SKM-1 treated with dmso at 0.1 percent for 144 hours (cell line): ENCODE results near the gene GNAI2.
"Not testable (repeated sequence)": the region's sequence is repeated elsewhere in the genome, so short reads cannot be mapped to it uniquely, and the experiment has no call there.

Experiments used
- DNase-seq: peaks from one replicate; lab custom pipeline; 2025; ENCODE audit not compliant: unreplicated experiment; lab: John Stamatoyannopoulos, UW

The GNAI2 gene

DNA sequence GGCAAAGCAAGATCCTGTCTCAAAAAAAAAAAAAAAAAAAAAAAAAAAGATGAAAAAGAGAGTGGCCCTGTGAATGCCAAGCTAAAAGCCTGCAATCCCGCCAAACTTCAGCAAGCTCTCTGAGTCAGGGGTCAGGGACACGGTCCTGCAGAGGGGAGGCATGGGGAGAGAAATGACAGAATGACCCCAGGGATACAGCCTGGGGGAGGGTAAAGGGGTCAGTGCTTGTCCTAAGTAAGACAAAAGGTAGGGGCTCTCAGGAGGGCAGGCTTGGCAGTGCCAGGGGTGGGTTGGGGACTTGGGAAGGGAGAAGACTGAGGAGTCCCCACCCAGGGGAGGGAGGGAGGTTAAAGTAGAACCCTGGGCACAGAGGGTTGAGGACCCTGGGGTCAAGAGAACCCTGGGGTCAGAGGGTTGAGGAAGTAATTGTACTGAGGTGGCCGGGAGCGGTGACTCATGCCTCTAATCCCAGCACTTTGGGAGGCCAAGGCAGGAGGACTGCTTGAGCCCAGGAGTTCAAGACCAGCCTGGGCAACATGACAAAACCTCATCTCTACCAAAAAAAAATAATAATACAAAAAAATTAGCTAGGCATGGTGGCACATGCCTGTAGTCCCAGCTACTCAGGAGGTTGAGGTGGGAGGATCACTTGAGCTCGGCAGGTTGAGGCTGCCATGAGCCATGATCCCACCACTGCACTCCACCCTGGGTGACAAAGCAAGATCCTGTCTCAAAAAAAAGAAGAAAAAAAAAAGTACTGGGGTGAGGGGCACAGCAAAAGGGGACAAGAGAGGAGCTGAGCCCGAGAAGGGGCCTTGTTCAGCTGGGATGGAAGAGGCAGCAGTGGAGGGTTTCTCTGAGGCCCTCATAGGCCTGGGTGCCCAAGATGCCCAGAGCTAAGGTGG, 27.7 kb downstream of the GNAI2 start:
- DNase-seq = no peak

DNA sequence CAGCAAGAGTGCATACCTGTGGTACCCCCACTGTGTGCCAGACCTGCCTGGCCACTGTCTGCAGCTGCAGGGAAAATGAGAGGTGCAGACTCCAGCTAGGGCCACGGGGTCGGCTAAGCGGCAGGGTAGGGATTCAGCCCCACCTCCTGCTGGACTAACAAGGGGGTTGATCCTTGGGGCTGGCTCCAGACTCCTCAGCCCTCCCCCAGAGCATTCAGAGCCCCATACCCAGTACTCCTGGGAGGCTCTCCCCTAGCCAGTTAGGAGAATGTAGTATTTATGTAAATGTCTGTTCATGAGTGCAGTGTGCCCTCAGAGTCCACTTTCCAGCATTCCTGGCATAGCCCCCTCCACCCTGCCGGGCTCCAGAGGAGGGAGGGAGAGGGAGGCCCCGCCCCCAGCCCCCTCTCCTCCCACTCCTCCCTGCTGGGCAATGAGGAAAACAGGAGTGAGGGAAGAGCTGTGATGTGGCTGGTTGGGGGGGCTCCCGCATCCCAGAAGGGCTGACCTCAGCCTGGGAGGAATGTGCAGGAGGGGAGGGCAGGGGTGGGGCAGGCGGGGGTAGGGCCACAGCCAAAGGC, 28.5 kb downstream of the GNAI2 start:
- DNase-seq = no peak

DNA sequence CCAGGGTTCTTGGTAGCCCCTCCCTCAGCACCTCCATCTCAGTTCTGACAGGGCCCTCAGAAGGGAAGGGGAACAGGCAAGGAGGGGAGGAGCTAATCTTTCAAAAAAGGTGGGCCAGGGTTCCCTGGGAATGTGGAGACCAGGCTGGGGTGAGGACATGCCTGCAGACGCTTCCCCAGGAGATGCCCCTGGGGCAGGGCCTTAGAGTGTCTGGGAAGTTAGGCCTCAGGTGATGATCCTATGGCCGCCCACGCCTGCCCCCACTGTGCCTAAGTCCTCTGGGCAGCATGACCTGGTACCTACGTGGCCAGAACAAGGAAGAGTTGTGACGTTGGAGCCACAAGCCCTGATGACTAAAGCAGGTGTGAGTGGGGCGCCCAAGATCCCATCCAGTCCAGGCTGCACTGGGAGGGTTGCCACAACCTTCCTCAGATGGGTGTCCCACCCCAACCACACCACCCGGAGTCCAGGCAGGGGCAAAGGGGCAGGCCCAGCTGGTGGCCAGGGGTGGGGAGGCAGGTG, 29.0 kb downstream of the GNAI2 start:
- DNase-seq = no peak

DNA sequence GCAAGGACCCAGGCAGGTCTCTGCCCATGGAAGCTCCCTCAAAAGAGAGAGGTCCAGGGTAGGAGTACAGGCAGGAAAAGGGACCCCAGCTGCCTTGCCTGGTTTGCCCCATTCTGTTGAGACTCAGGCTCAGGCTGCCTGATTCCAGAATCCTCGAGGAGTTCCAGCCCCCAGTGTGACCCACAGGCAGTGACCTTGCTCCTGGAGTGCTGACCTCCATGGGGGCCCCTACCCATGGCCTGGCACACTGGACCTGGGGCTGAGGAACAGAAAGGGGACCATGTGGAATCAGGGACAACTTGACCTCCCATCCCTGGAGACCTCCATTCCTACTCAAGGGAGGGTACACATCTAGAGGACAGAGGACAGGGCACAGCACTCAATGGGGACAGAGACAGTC, 29.6 kb downstream of the GNAI2 start:
- no peak for DNase-seq

DNA sequence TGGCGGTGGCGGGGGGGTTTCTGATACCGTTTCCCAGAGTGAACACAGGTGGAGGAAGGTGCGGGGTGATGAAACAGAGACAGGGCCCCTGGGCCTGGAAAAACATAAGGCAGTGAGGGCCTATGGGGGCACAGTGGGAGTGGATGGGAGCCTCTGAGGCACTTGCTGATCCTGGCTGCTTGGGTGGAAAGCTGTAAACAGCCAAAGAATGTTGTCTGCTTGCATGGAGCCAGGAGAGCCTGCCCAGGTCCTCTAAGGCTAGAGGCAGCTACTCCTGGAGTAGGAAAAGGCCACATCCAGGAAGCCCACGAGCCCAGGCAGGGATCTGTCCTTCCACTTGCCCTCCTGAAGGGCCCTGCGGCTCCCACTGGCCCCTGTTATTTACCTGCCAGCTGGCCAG, 30.0 kb downstream of the GNAI2 start:
- DNase-seq = no peak

DNA sequence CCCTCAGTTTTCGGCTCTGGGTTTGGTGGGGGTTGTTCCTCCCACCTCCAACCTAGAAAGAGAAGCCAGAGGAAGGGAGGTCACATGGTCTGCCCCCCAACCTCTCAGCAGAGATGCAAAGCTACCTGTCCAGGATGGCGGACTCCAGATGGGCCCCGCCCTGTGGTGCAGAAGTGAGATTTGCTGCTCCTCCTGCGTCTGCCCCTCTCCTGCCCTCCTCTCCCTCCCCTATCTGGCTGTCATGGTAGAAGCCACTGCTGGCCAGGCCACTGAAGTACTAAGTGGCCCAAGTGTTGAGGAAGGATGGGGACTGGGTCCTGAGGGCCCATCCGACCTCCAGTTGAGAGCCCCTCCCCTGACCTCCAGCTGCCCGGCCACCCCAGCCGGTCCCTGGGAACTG, 30.8 kb downstream of the GNAI2 start:
- DNase-seq = no peak

DNA sequence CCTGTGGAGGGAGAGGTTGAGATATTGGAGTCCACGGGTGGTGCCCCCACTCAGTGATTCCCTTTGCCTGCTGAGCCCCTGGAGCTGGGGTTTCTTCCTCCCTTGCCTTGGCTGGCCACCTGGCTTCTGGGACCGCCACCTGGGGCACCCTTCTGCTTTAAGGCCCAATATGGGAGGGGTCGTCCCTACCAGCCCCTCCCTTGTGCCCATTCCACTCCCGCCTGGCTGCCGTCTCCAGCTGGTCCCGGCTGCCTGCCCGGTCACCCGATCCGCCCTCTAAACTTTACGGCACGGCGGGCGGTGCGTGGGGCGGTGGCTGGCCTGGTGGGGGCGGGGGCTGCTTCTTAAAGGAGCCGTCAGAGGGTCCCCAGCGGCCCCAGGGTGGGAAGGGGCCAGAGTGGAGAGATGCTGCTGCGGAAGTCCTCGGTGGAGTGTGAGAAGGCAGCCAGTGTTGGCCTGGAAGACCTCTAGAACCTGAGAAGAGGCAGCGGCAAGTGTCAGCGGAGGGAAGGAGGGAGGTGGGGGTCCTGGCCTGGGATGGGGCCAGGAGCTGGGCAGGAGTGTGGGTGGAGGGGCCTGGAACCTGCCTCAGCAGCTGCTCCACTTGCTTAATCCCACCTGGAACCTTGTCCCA, 31.4 kb downstream of the GNAI2 start:
- no peak for DNase-seq

DNA sequence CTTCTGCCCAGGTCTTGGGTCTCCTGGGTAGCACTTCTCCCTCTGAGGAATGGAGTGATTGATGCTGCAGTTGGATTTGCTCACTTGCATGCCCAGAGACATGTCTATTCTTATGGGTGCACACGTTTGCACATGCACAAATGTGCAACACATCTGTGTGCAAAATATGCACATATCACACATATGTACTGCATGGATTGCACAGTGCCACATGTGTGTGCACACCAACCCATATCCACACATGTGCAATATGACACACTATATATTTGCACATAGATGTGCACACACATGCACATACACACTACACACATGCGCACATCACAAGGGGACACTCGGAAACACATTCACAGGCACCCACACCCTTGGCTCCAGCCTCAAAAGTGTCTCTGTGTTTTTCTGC, 32.3 kb downstream of the GNAI2 start:
- no peak for DNase-seq

DNA sequence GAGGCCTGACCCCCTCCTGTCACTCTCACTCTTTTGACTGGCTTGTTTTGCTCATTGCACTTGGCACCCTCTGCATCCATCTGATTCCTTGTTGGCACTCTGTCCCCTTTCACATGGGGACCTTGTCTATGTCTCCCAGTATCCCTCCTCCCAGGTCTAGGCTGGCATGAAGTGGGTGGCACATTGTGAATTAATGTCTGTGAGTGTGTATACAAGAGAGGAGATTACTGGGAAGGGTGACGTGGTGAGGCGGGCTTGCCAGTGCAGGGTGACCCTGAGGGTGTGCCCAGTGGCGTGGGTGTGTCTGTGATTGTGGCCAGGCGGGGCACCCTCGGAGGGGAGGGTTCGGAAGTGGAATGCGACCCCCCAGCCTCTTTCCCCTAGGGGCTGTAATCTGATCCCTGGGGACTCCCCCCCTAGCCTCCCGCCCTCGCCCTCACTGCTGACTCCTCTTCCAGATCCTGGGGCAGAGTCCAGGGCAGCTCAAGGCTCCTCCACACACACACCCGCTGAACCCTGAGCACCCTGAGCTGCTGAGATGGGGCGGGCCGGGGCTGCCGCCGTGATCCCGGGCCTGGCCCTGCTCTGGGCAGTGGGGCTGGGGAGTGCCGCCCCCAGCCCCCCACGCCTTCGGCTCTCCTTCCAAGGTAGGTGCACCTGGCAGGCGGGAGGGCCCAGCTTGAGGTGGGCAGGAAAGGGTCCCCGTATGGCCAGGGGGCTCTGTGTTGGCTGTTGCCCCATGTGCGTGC, 32.9 kb downstream of the GNAI2 start, which contains the start of gene SEMA3B:
SEMA3B (plus strand) TSS at position 445 of the 749 bp plus-strand sequence; CDS start at position 539, 94 bp downstream.
- no peak for DNase-seq

DNA sequence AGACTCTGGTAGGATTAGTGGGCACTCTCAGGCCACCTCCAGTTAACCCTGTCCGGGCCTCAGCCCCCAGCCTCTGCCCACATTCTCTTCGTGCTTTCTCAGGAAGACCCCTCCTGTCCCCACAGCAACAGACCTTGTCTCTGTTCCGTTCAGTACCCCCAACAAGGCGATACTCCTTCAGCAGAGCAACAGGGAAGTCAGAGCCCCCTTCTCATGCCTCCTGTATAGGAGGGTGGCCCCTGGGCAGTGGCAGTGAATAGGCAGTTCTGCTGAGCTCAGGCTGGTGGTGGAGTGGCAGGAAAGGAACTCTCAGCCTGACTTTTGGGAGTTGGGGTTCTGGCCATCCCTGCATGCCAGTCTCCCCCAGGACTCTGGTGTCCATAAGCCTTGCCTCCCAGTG, 33.5 kb downstream of the GNAI2 start:
- no peak for DNase-seq

DNA sequence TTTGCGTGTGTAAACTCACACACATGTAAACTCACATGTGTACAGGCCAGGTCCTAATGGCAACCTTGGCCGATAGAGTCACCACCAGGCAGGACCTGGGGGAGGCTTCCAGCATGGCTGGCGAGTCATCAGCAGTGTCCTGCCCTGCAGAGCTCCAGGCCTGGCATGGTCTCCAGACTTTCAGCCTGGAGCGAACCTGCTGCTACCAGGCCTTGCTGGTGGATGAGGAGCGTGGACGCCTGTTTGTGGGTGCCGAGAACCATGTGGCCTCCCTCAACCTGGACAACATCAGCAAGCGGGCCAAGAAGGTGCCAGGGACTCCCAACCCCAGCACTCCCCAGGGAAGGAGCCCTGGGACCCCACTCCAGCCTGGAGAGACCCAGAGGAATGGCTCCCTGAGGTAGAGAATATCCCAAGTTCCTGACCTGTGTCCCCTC, 34.0 kb downstream of the GNAI2 start:
- no peak for DNase-seq

DNA sequence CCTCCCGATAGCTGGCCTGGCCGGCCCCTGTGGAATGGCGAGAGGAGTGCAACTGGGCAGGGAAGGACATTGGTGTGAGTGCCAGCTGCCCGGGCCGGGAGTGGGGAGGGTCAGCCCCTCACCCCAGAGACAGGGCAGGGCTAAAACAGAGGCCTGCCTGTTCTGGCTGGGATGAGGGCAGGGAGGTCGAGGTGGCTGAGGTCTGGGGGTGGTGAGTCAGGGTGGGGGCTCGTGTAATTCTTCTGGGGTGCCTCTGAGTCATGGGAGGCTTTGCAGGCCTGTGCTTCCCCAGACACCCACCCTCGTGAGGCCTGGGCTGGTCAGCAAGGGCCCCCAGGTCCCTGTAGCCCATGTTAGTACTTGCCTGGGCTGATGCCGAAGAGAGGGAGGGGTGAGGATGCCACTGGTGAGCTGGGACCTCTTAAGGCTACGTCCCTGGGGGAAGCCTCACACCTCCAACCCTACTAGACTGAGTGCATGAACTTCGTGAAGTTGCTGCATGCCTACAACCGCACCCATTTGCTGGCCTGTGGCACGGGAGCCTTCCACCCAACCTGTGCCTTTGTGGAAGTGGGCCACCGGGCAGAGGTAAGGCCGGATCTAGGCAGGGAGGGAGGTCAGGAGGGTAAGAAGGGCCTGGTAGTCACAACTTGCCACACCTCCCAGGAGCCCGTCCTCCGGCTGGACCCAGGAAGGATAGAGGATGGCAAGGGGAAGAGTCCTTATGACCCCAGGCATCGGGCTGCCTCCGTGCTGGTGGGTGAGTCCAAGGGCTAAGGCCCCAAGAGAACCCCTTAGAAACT, 34.6 kb downstream of the GNAI2 start:
- DNase-seq = no peak

DNA sequence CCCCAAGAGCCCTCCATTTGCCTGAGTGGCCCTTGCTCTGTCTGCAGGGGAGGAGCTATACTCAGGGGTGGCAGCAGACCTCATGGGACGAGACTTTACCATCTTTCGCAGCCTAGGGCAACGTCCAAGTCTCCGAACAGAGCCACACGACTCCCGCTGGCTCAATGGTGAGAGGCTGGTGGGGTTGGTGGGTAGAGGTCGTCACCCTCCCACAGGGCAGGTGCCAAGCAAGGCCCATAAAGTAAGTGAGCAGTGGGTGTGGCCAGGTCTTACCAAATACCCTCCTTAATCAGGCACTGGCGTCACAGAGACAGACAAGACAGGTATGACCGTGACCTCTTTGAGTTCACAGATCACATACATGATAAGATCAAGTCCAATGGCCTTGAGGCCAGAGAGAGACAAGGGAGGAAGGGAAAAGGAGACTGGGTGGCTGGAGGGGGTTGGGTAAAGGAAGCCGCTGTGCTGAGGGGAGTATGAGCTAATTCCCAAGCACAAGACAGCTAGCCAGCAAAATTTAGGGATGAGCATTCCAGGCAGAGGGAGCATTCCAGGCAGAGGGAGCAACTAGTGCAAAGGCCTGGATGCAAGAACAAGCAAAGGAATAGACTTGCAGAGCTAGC, 35.4 kb downstream of the GNAI2 start:
- DNase-seq = no peak

DNA sequence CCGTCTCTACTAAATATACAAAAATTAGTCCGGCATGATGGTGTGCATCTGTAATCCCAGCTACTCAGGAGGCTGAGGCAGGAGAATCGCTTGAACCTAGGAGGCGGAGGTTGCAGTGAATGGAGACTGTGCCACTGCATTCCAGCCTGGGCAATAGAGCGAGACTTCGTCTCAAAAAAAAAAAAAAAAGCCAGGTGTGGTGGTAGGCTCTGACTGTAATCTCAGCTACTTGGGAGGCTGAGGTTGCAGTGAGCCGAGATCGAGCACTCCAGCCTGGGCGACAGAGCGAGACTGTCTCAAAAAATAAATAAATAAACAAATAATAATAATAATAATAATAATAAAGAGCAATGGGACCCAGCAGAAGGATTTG, 36.5 kb downstream of the GNAI2 start:
- DNase-seq = not testable (repeated sequence)

DNA sequence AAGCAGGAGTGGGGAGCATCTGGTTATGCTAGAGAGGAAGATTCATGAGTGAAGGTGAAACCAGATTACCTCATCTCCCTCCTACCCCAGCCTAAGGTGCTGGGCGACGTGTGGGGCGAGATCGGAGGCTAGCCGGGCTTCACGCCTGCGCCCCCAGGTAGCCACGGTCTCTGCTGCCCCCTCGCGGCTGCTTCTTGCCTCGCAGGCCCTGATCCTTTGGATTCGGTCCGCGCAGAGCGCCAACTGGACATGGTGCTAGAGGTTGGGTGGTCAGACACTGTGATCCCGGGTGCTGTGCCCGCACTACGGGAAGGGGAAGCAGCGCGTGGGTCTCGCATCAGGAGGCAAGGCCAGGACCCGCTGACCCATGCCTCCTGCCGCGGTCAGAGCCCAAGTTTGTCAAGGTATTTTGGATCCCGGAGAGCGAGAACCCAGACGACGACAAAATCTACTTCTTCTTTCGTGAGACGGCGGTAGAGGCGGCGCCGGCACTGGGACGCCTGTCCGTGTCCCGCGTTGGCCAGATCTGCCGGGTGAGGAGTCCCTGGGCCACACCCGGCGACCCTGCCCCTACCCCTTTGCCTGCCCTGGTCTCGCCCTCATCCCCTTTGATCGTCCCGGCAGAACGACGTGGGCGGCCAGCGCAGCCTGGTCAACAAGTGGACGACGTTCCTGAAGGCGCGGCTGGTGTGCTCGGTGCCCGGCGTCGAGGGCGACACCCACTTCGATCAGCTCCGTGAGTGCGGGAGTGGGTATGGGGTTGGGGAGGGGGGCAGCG, 37.1 kb downstream of the GNAI2 start:
- DNase-seq = peak; percentile 78

DNA sequence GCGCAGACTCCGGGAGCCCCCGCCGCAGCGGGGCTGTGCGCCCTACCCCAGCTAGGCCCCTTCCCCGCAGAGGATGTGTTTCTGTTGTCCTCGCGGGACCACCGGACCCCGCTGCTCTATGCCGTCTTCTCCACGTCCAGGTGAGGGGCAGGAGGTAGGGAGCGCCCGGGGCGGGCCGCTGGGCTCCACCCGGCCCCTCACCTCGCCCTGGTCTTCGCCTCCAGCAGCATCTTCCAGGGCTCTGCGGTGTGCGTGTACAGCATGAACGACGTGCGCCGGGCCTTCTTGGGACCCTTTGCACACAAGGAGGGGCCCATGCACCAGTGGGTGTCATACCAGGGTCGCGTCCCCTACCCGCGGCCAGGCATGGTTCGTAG, 37.7 kb downstream of the GNAI2 start:
- no peak for DNase-seq

DNA sequence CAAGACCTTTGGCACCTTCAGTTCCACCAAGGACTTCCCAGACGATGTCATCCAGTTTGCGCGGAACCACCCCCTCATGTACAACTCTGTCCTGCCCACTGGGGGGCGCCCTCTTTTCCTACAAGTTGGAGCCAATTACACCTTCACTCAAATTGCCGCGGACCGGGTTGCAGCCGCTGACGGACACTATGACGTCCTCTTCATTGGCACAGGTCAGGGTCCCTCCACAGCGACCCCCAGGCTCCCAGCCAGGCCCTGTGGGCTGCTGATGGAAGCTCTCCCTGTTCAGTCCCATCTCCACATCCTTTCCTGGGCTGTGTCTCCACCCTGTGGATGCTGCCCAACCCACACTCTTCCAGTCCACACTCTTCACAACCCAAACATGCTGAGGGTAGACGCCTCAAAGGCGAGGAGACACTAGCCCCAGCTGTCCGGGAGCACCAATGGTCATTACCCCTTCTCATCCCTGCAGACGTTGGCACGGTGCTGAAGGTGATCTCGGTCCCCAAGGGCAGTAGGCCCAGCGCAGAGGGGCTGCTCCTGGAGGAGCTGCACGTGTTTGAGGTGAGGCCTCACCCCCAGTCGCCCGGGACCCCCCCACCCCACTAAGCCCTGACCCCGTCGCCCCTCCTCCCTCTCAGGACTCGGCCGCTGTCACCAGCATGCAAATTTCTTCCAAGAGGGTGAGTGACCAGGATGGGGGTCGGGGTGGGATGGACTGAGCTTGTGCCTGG, 38.5 kb downstream of the GNAI2 start:
- DNase-seq = peak; percentile 32
